AG09309 (cell line): ENCODE measurements around the gene ANKRD44.
A peak's percentile ranks its signal among the peaks of the same experiment; 100 is the strongest.

Experiments used
- DNase-seq: peaks from one replicate; pipeline ENCODE4 v3.0.0-alpha.2; 2010; ENCODE audit warnings: low read depth
- H3K4me3 ChIP-seq: 2 replicates; pipeline ENCODE4 v1.5.1; 2011; ENCODE audit warnings: mild to moderate bottlenecking, low read depth, low read length, moderate library complexity; ENCODE audit not compliant: control insufficient read depth
- CTCF ChIP-seq: IDR thresholded peaks from 2 replicates; pipeline ENCODE4 v1.5.1; 2011; ENCODE audit warnings: mild to moderate bottlenecking, low read depth, low read length, inconsistent platforms; ENCODE audit not compliant: insufficient read depth, control insufficient read depth; ENCODE audit errors: missing control alignments

The ANKRD44 gene

GRCh38 chr2:197170208-197170607 lies 140.4 kb downstream of the ANKRD44 start:
- no peak for TF ChIP-seq CTCF
- no peak overlapping the region for H3K4me3 ChIP-seq
- no peak for DNase-seq

DNA sequence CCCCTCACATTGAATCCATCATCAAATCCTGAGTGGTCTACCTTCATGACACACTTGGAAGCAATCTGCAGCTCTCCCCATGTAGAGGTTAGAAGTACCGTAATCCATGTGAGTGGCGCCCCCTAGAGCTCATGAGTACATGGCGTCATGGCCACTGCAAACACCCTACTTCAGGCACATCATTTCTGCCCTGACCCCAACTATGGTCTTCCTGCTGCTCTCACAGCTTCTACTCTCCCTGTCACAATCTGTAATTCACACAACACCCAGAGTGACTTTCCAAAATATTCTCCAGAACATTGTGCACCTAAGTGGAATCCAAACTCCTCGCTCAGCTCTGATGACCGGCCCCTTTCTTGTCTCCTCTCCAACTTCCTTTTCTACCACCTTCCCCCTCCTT lies 141.9 kb downstream of the ANKRD44 start:
- no peak for DNase-seq
- no peak overlapping the region for H3K4me3 ChIP-seq
- peak; percentile 69 for TF ChIP-seq CTCF

DNA sequence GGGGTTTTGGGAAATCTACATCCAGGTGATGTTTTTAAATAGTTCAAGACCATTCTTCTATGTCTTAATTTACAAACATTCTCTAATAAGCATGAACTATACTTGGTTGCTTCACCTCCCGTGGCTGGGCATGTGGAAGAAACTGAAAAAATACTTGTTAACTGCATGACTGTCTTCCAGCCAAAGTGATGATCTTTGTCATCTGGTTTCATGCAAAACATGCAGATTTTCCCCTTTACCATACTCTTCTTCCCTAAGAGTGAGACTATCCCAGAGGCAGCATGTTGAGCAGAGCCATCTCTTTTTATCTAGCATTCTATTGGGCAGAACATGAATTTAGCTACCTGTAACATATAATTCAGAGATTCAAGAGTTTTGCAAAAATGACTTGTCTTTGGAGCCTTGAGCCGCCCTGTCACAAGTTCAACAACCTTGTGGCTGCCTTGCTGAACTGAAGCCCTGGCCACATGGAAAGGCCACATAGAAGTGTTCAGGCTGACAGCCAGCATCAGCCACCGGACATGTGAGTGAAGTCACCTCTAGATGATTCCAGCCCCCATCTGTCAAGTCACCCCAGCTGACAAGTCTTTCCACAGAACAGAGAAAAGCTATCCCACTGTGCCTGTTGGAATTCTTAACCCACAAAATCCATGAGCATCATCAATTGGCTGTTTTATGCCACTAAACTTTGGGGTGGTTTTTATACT lies 142.8 kb downstream of the ANKRD44 start:
- DNase-seq: no peak
- no peak overlapping the region for H3K4me3 ChIP-seq
- TF ChIP-seq CTCF: no peak

DNA sequence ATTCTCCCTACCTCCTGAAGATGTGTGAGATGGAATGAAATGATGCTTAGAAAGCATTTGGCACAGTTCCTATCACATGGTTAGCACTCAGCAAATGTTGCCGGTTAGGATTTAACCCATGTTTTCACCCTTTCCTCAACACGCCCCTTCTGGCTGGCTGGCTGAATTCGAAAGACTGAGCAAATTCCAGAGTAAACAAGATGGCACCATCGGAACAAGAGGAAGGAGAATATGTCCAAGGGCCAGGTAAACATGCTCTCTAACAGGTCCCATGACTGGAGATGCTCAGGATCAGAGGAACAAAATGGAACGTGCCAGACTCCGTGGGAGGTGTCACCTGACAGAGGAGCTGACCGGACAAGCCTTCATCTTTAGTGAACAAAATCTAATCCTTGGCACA lies 145.6 kb downstream of the ANKRD44 start:
- no peak for DNase-seq
- no peak for TF ChIP-seq CTCF
- H3K4me3 ChIP-seq: no peak overlapping the region

GRCh38 chr2:197164141-197164754 lies 146.3 kb downstream of the ANKRD44 start:
- no peak for TF ChIP-seq CTCF
- no peak overlapping the region for H3K4me3 ChIP-seq
- DNase-seq: no peak

DNA sequence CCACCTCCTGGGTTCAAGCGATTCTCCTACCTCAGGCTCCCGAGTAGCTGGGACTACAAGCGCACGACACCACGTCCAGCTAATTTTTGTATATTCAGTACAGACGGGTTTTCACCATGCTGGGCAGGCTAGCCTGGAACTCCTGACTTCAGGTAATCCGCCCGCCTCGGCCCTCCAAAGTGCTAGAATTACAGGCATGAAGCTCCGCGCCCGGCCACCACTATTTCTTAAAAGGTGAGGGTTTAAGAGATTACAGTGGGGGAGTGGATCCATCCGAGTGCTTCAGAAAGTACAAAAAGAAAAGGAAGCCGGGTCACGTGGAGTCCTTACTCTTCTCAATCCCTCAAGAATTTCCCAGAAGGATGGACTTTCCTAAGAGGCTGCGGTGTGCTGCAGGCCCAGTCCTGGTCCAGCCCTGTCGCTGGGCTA lies 146.9 kb downstream of the ANKRD44 start:
- no peak for TF ChIP-seq CTCF
- H3K4me3 ChIP-seq: no peak overlapping the region
- no peak for DNase-seq
